Measurements from ENCODE around the gene CAMTA1.

DNA sequence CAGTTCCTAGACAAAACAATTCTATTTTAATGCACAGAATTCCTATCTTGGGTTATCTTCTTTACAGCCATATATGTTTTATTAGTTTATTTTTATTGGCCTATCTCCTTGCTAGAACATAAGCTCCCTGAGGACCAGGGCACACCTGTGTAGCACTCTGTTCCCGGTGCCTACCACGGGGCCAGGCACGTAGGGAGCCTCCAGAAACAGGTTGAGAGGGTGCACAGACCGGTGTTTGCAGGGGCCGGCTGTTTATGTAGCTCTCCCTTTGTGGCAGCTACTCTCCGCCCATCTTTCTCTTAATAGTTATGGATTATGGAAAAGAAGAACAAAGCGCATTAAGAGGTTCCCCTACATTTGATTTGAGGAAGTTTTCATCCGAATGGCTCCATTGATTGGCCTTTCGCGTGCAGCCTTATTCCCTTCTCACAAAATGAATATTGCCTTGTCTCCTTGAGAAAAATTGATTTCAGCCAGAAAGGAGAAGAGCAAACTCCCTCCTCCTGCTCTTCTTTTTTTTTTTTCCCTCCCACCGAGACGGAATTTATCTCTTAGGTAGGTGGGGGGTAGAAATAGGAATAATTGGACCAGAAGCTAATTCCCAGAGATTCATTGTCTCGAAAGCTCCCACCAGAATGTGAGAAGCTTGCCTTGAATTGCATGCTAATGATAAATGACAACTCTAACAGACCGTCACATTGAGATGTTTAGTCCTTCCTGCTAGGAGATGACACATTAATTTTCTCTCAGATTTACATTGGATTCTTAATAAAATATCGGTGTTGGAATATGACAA lies 447.4 kb downstream of the CAMTA1 start:
- TF ChIP-seq, protein P1, sequence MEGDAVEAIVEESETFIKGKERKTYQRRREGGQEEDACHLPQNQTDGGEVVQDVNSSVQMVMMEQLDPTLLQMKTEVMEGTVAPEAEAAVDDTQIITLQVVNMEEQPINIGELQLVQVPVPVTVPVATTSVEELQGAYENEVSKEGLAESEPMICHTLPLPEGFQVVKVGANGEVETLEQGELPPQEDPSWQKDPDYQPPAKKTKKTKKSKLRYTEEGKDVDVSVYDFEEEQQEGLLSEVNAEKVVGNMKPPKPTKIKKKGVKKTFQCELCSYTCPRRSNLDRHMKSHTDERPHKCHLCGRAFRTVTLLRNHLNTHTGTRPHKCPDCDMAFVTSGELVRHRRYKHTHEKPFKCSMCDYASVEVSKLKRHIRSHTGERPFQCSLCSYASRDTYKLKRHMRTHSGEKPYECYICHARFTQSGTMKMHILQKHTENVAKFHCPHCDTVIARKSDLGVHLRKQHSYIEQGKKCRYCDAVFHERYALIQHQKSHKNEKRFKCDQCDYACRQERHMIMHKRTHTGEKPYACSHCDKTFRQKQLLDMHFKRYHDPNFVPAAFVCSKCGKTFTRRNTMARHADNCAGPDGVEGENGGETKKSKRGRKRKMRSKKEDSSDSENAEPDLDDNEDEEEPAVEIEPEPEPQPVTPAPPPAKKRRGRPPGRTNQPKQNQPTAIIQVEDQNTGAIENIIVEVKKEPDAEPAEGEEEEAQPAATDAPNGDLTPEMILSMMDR (IDR thresholded peaks at IDR 0.05; ENCODE audit: low read length): no peak
- TF ChIP-seq EZH2 (optimal IDR thresholded peaks at IDR 0.05; ENCODE audit: low read depth, low read length) (no peak), EZH2phosphoT487 (IDR thresholded peaks at IDR 0.05; ENCODE audit: low read length) (no peak)
